ENCODE data around the gene APBA2.
"Not testable (repeated sequence)": the region's sequence is repeated elsewhere in the genome, so short reads cannot be mapped to it uniquely, and the experiment has no call there.

The APBA2 gene

GRCh38 chr15:29167122-29167521, 281.3 kb downstream of the APBA2 start:
- not testable (repeated sequence) for DNase-seq (ENCODE audit: low spot score)
